NCI-H1092 treated with DMSO at 0.1 percent for 48 hours (cell line): ENCODE measurements around the gene CLDN9.

Source experiments
- DNase-seq: peaks from one replicate; lab custom pipeline; 2025; lab: John Stamatoyannopoulos, UW

CLDN9 gene

GRCh38 chr16:3019594-3020246 is 7.0 kb downstream of the CLDN9 start:
- no peak for DNase-seq

- DNase-seq: peak; percentile 11
These were observed 7.5 kb downstream of the CLDN9 start, which contains the start of gene TNFRSF12A for GRCh38 chr16:3020247-3020603. Gene TNFRSF12A, plus strand, starts transcription at chr16:3020368. Its CDS starts 30 bp downstream, at chr16:3020398.

- no peak for DNase-seq
These were observed 8.1 kb downstream of the CLDN9 start for GRCh38 chr16:3020604-3021448.

- peak; percentile 16 for DNase-seq
These were observed 8.9 kb downstream of the CLDN9 start for GRCh38 chr16:3021449-3022207.

- DNase-seq: no peak
These were observed 9.5 kb downstream of the CLDN9 start for GRCh38 chr16:3022208-3022683.

- DNase-seq: no peak
These were observed 10.1 kb downstream of the CLDN9 start for GRCh38 chr16:3022684-3023414.

GRCh38 chr16:3023415-3023668 is 10.6 kb downstream of the CLDN9 start:
- DNase-seq: no peak

GRCh38 chr16:3023669-3024478 is 11.2 kb downstream of the CLDN9 start, which contains the start of the genes HCFC1R1 and THOC6:
Gene HCFC1R1, minus strand, starts transcription at chr16:3023942. Its CDS starts 1 bp downstream, at chr16:3023941.
Gene THOC6, plus strand, starts transcription at chr16:3024035. Its CDS starts 292 bp downstream, at chr16:3024327.
- peak; percentile 95 for DNase-seq

- DNase-seq: no peak
These were observed 12.6 kb downstream of the CLDN9 start for GRCh38 chr16:3025032-3026002.

GRCh38 chr16:3026003-3026378 is 13.3 kb downstream of the CLDN9 start:
- DNase-seq: no peak

- no peak for DNase-seq
These were observed 14.1 kb downstream of the CLDN9 start for GRCh38 chr16:3026609-3027488.

GRCh38 chr16:3027489-3027795 is 14.7 kb downstream of the CLDN9 start:
- no peak for DNase-seq

- peak; percentile 75 for DNase-seq
These were observed 15.4 kb downstream of the CLDN9 start for GRCh38 chr16:3027983-3028715.

GRCh38 chr16:3028716-3029319 is 16.1 kb downstream of the CLDN9 start:
- no peak for DNase-seq

GRCh38 chr16:3029491-3030221 is 16.9 kb downstream of the CLDN9 start:
- no peak for DNase-seq

- no peak for DNase-seq
These were observed 17.8 kb downstream of the CLDN9 start for GRCh38 chr16:3030222-3031212.
